IMR-90 (cell line): ENCODE data around the gene TTC23.

Source experiments
- BHLHE40 ChIP-seq: fragments of 150-350 bp; IDR thresholded peaks from 2 replicates; pipeline ENCODE4 v1.6.1; 2016; ENCODE audit warnings: mild to moderate bottlenecking, low read depth, low read length
- CEBPB ChIP-seq: IDR thresholded peaks from 2 replicates; pipeline ENCODE4 v1.6.1; 2012; ENCODE audit warnings: low read depth, low read length, improper control_type of control experiment
- CHD1 ChIP-seq: IDR thresholded peaks from 2 replicates; pipeline ENCODE4 v1.6.1; 2012; ENCODE audit warnings: low read depth, low read length, improper control_type of control experiment
- ELK1 ChIP-seq: fragments of 150-350 bp; IDR thresholded peaks from 2 replicates; pipeline ENCODE4 v1.6.1; 2016; ENCODE audit warnings: low read depth, mild to moderate bottlenecking, low read length, moderate library complexity, borderline replicate concordance
- MAFK ChIP-seq: IDR thresholded peaks from 2 replicates; pipeline ENCODE4 v1.6.1; 2012; ENCODE audit warnings: low read depth, low read length, improper control_type of control experiment
- MAZ ChIP-seq: IDR thresholded peaks from 2 replicates; pipeline ENCODE4 v1.6.1; 2012; ENCODE audit warnings: low read depth, mild to moderate bottlenecking, low read length, improper control_type of control experiment, moderate library complexity, borderline replicate concordance
- NFE2L2 ChIP-seq: fragments of 150-350 bp; IDR thresholded peaks from 2 replicates; pipeline ENCODE4 v1.6.1; 2016; ENCODE audit warnings: low read depth, mild to moderate bottlenecking, low read length
- POLR2A ChIP-seq: IDR thresholded peaks from 2 replicates; pipeline ENCODE4 v1.6.1; 2012; ENCODE audit warnings: mild to moderate bottlenecking, low read depth, low read length
- RAD21 ChIP-seq: IDR thresholded peaks from 2 replicates; pipeline ENCODE4 v1.6.1; 2012; ENCODE audit warnings: low read length, improper control_type of control experiment
- RCOR1 ChIP-seq: IDR thresholded peaks from 2 replicates; pipeline ENCODE4 v1.6.1; 2012; ENCODE audit warnings: mild to moderate bottlenecking, low read length, improper control_type of control experiment; ENCODE audit not compliant: insufficient replicate concordance
- RFX5 ChIP-seq: IDR thresholded peaks from 2 replicates; pipeline ENCODE4 v1.8.0; 2012; ENCODE audit warnings: low read depth, mild to moderate bottlenecking, low read length, moderate library complexity
- SMC3 ChIP-seq: fragments of 150-350 bp; IDR thresholded peaks from 2 replicates; pipeline ENCODE4 v1.6.1; 2016; ENCODE audit warnings: low read depth, mild to moderate bottlenecking, antibody characterized with exemption, low read length, moderate library complexity
- USF2 ChIP-seq: fragments of 150-350 bp; IDR thresholded peaks from 2 replicates; pipeline ENCODE4 v1.6.1; 2017; ENCODE audit warnings: mild to moderate bottlenecking, antibody characterized with exemption, low read length, low read depth
- TF ChIP-seq, protein P1 (sequence below): conservative IDR thresholded peaks from 2 replicates; pipeline ENCODE4 v1.5.1; 2012; ENCODE audit warnings: mild to moderate bottlenecking, low read depth, low read length, improper control_type of control experiment

- TF ChIP-seq, protein P1, sequence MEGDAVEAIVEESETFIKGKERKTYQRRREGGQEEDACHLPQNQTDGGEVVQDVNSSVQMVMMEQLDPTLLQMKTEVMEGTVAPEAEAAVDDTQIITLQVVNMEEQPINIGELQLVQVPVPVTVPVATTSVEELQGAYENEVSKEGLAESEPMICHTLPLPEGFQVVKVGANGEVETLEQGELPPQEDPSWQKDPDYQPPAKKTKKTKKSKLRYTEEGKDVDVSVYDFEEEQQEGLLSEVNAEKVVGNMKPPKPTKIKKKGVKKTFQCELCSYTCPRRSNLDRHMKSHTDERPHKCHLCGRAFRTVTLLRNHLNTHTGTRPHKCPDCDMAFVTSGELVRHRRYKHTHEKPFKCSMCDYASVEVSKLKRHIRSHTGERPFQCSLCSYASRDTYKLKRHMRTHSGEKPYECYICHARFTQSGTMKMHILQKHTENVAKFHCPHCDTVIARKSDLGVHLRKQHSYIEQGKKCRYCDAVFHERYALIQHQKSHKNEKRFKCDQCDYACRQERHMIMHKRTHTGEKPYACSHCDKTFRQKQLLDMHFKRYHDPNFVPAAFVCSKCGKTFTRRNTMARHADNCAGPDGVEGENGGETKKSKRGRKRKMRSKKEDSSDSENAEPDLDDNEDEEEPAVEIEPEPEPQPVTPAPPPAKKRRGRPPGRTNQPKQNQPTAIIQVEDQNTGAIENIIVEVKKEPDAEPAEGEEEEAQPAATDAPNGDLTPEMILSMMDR, result no peak
- TF ChIP-seq NFE2L2, result no peak
- TF ChIP-seq POLR2A, result no peak
- no peak for TF ChIP-seq RAD21
- no peak for TF ChIP-seq MAFK
- no peak for TF ChIP-seq CHD1
- TF ChIP-seq RFX5, result no peak
- no peak for TF ChIP-seq SMC3
- no peak for TF ChIP-seq BHLHE40
- TF ChIP-seq CEBPB, result no peak
- TF ChIP-seq USF2, result no peak
- TF ChIP-seq RCOR1, result no peak
- no peak for TF ChIP-seq ELK1
- no peak for TF ChIP-seq MAZ
Measured at GRCh38 chr15:99114511-99115299, 134.7 kb downstream of the TTC23 start.
